Neural crest cell (in vitro differentiated cells): ENCODE data around the gene NATD1. TPM values are rescaled to one million over a fixed set of nuclear protein-coding genes. Genes with fewer than 3 reads are reported as not detected.
A peak's percentile ranks its signal among the peaks of the same experiment; 100 is the strongest.

Experiments used
- DNase-seq: peaks from one replicate; pipeline ENCODE4 v3.0.0; 2021; ENCODE audit warnings: low read depth, mixed read lengths, low spot score
- H3K27ac Mint-ChIP-seq: one replicate; pipeline ENCODE4 v1.8.0; 2021; ENCODE audit warnings: mild to moderate bottlenecking, mixed read lengths; ENCODE audit not compliant: unreplicated experiment
- H3K27me3 Mint-ChIP-seq: 2 replicates; pipeline ENCODE4 v1.8.0; 2021; ENCODE audit warnings: low read depth, mild to moderate bottlenecking, mixed read lengths
- H3K36me3 Mint-ChIP-seq: 2 replicates; pipeline ENCODE4 v1.8.0; 2021; ENCODE audit warnings: low read depth, mild to moderate bottlenecking, mixed read lengths
- H3K4me1 Mint-ChIP-seq: 2 replicates; pipeline ENCODE4 v1.8.0; 2021; ENCODE audit warnings: mixed read lengths
- H3K4me3 Mint-ChIP-seq: one replicate; pipeline ENCODE4 v1.8.0; 2021; ENCODE audit warnings: mild to moderate bottlenecking, mixed read lengths
- H3K9me3 Mint-ChIP-seq: 2 replicates; pipeline ENCODE4 v1.8.0; 2021; ENCODE audit warnings: mixed read lengths
- CTCF ChIP-seq: fragments of 200-600 bp; sonication (generic); conservative IDR thresholded peaks from 2 replicates; pipeline ENCODE4 v1.5.0; 2021; ENCODE audit warnings: antibody characterized with exemption, mild to moderate bottlenecking
- total RNA-seq: library from RNA; stranded (reverse); gene quantifications from 2 replicates; pipeline ENCODE4 v1.2.1, GENCODE V29; 2021

NATD1 gene
- total RNA-seq, 1 donor from 2014 or later: 6.7 TPM

GRCh38 chr17:21217346-21217745, 35.9 kb downstream of the NATD1 start:
- H3K27me3 Mint-ChIP-seq: no peaks in the 10 kb centered on the region
- TF ChIP-seq CTCF: no peak
- H3K9me3 Mint-ChIP-seq: peaks cover 3% of the 10 kb centered on the region
- no peak for DNase-seq
- H3K27ac Mint-ChIP-seq: no peak overlapping the region
- H3K4me3 Mint-ChIP-seq: peak overlapping the region; percentile 76
- peaks cover 10% of the 10 kb centered on the region for H3K36me3 Mint-ChIP-seq
- peaks cover 30% of the 10 kb centered on the region for H3K4me1 Mint-ChIP-seq

GRCh38 chr17:21215935-21216334, 37.3 kb downstream of the NATD1 start:
- Mint-ChIP-seq H3K27ac (no peak overlapping the region), H3K4me3 (peak overlapping the region; percentile 91), H3K9me3 (no peaks in the 10 kb centered on the region)

DNA sequence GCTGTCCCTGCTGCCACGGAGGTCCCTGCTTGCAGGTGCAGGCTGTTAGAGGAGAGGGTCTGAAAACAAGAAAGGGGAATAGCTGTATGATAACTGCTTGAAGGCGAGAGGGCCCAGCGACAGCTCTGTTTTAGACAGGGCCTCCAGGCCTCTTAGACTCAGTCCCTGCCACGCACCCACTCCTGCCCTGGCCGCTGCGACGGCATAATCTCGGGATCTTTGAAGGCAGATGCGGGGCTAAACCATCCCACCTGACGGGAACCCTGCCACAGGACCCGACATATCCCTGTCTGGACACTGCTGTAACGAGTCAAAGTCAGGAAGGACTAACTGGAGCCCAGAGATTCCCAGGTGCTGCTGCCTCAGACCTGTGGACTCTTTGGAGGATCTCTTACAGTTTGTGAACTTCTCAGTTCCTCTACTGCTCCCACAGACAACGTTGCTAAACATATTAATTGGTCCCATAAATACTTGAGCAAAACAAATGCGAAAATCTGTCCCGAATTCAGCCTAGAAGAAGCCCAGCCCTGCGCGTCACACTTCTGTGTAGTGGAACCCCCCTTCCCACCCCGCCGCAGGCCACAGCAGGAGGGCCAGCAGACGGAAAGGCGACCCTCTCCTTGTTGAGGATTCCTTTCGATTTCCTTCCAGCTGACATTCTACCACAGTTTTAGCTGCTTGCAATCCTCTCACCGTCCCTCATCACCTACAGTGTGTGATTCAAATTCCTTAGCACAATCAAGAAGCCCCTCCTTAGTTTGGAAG, 38.3 kb downstream of the NATD1 start:
- H3K9me3 Mint-ChIP-seq: no peaks in the 10 kb centered on the region
- peak overlapping the region; percentile 91 for H3K4me3 Mint-ChIP-seq
- H3K27ac Mint-ChIP-seq: peak overlapping the region; percentile 89
- peak; percentile 5 for TF ChIP-seq CTCF
- peaks cover 47% of the 10 kb centered on the region for H3K4me1 Mint-ChIP-seq
- DNase-seq: peak; percentile 7
- H3K36me3 Mint-ChIP-seq: no peaks in the 10 kb centered on the region
- H3K27me3 Mint-ChIP-seq: no peaks in the 10 kb centered on the region

More at GRCh38 chr17:21215935-21216334, 37.3 kb downstream of the NATD1 start:
- no peak for TF ChIP-seq CTCF
- H3K36me3 Mint-ChIP-seq: no peaks in the 10 kb centered on the region
- no peak for DNase-seq
- H3K27me3 Mint-ChIP-seq: no peaks in the 10 kb centered on the region
- H3K4me1 Mint-ChIP-seq: peaks cover 40% of the 10 kb centered on the region

GRCh38 chr17:21214015-21214776, 39.0 kb downstream of the NATD1 start, which contains the start of gene TMEM11:
TMEM11 (minus strand) TSS chr17:21214161; CDS start chr17:21214152, 9 bp downstream.
- Mint-ChIP-seq H3K4me3 (peak within 1 kb of the TSS; percentile 91), H3K27ac (peak within 1 kb of the TSS; percentile 98), H3K9me3 (no peaks in the 10 kb centered on the region), H3K27me3 (no peaks in the 10 kb centered on the region), H3K4me1 (peaks cover 48% of the 10 kb centered on the region), H3K36me3 (no peaks in the 10 kb centered on the region)
- TF ChIP-seq CTCF: peak; percentile 26
- peak; percentile 90 for DNase-seq

GRCh38 chr17:21213638-21214014, 39.6 kb downstream of the NATD1 start:
- Mint-ChIP-seq H3K27me3 (no peaks in the 10 kb centered on the region), H3K4me1 (peaks cover 48% of the 10 kb centered on the region), H3K9me3 (no peaks in the 10 kb centered on the region), H3K36me3 (no peaks in the 10 kb centered on the region), H3K27ac (peak overlapping the region; percentile 98), H3K4me3 (peak overlapping the region; percentile 91)
- DNase-seq: no peak
- no peak for TF ChIP-seq CTCF
